ENCODE results near the gene TNFRSF25. TPM values are rescaled to one million over a fixed set of nuclear protein-coding genes. Genes with fewer than 3 reads are reported as not detected.

The TNFRSF25 gene
- total RNA-seq, 1 experiment from 2014 or later = 19.4 TPM

- no peak overlapping the region for H3K23ac ChIP-seq (ENCODE audit: insufficient read length, low read depth, low read length)
- no peaks in the 10 kb centered on the region for H3K79me1 ChIP-seq (ENCODE audit: insufficient read depth, low read depth, low read length, poor library complexity, severe bottlenecking)
- H2AFZ ChIP-seq (ENCODE audit: low read length) = no peak overlapping the region
- H3K9me3 ChIP-seq (ENCODE audit: control insufficient read depth, low read depth, low read length) = no peaks in the 10 kb centered on the region
- H2BK120ac ChIP-seq (ENCODE audit: low read depth, low read length, poor library complexity, severe bottlenecking) = no peak overlapping the region
- no peak for TF ChIP-seq CTCF (conservative IDR thresholded peaks at IDR 0.05)
- WGBS (ENCODE audit: extremely low coverage, insufficient read length, low lambda C conversion rate) = no CpG with 5 or more reads among the region's 12 CpGs
- no peak overlapping the region for H3K18ac ChIP-seq (ENCODE audit: insufficient read length, low read depth, low read length)
- H3K27me3 ChIP-seq (ENCODE audit: insufficient read depth, low read length) = no peaks in the 10 kb centered on the region
- H4K91ac ChIP-seq (ENCODE audit: insufficient read length, low read depth, low read length) = no peak overlapping the region
- no peak overlapping the region for H2BK5ac ChIP-seq (ENCODE audit: insufficient read length, low read length)
- Mint-ChIP-seq H3K36me3 (ENCODE audit: insufficient read depth in 1 of 3, low read depth in 3 of 3) (no peaks in the 10 kb centered on the region), H3K9me3 (no peaks in the 10 kb centered on the region), H3K4me3 (no peak overlapping the region), H3K27ac (no peak overlapping the region), H3K27me3 (ENCODE audit: low read depth) (0 out of 2 replicates have a peak, but pooled peaks cover 2% of the 10 kb centered on the region), H3K4me1 (peaks cover 0 to 3% of the 10 kb centered on the region in 2 experiments; a peak in 2 of 4 replicates)
- no peak overlapping the region for H2BK20ac ChIP-seq (ENCODE audit: low read depth, low read length, poor library complexity, severe bottlenecking)
- H4K20me1 ChIP-seq (ENCODE audit: control insufficient read depth, insufficient read depth, insufficient read length) = no peaks in the 10 kb centered on the region
- no peak for DNase-seq
- no peak overlapping the region for H3K27ac ChIP-seq (ENCODE audit: insufficient read length, low read depth, low read length)
- no peak overlapping the region for H3K4ac ChIP-seq (ENCODE audit: low read depth, low read length)
- H2AK5ac ChIP-seq (ENCODE audit: insufficient read length, low read length) = no peak overlapping the region
- no peak overlapping the region for H3K56ac ChIP-seq (ENCODE audit: insufficient read length, low read depth, low read length)
- no peak overlapping the region for H2BK12ac ChIP-seq (ENCODE audit: insufficient read length, low read depth, low read length)
- no peak overlapping the region for H3T11ph ChIP-seq (ENCODE audit: low read length)
- H3K4me1 ChIP-seq (ENCODE audit: insufficient read depth, low read length) = no peaks in the 10 kb centered on the region
- no peaks in the 10 kb centered on the region for H3K79me2 ChIP-seq (ENCODE audit: insufficient read depth, low read length)
- no peak overlapping the region for H4K5ac ChIP-seq (ENCODE audit: insufficient read length, low read depth, low read length)
- H4K8ac ChIP-seq (replicated peaks; ENCODE audit: insufficient read length, low read depth, low read length) = no peak overlapping the region
- no peaks in the 10 kb centered on the region for H3K23me2 ChIP-seq (ENCODE audit: insufficient read length, low read depth, low read length, poor library complexity, severe bottlenecking)
- H2BK15ac ChIP-seq (ENCODE audit: low read depth, low read length) = no peak overlapping the region
- H3K4me2 ChIP-seq (ENCODE audit: insufficient read depth, insufficient read length, low read length) = no peak overlapping the region
- no peak overlapping the region for H3K14ac ChIP-seq (ENCODE audit: insufficient read depth, low read length)
- H3K9ac ChIP-seq (ENCODE audit: extremely low read depth, insufficient read length, low read length) = no peak overlapping the region
Observed at GRCh38 chr1:6507461-6507911, 41.5 kb upstream of the TNFRSF25 start.

All from H9 (cell line).